NCI-H510A treated with DMSO at 0.1 percent for 48 hours (cell line): ENCODE results near the gene P2RY1.
"Not testable (repeated sequence)": the region's sequence is repeated elsewhere in the genome, so short reads cannot be mapped to it uniquely, and the experiment has no call there.

Source experiments
- DNase-seq: peaks from one replicate; lab custom pipeline; 2025; lab: John Stamatoyannopoulos, UW

The P2RY1 gene

GRCh38 chr3:152836269-152836668 is 1.3 kb downstream of the P2RY1 start:
- no peak for DNase-seq

DNA sequence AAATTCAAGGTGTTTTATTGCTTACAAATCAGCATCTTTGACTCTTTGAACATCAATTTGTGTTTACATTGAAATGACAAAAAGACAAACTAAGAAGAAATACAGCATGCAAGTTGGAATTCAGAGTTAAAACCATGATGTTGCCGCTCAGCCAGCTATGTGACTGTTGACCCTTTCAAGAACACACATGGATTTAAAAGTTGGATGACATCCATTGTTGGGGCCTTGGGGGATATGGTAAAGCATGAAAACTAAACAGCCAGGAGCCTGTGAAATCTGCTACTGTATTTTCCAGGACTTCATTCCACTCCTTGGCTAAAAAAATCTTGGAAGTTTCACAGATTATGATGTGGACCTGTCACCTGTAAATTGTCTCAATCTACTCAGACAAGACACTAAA is 4.6 kb downstream of the P2RY1 start:
- no peak for DNase-seq

- DNase-seq = no peak
Measured at GRCh38 chr3:152841131-152841530, 6.2 kb downstream of the P2RY1 start.

DNA sequence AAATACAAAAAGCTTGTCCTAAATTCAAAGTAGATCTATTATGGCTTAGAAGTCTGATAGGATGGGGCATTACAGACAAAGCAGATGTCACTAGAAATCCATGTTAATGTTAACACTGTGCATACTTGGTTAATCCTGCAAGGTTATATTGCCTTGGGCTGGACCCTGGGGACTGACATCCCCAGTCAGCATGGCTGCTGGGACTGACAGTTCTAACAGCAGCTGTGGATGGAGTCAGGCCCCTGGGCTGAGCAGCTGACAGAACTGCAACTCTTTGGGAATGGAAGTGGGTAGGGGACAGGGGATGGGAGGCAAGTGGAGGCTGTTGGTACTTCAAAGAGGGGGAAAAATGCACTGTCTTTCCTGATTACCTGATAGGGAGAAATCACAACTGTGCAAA is 7.5 kb downstream of the P2RY1 start:
- no peak for DNase-seq

DNA sequence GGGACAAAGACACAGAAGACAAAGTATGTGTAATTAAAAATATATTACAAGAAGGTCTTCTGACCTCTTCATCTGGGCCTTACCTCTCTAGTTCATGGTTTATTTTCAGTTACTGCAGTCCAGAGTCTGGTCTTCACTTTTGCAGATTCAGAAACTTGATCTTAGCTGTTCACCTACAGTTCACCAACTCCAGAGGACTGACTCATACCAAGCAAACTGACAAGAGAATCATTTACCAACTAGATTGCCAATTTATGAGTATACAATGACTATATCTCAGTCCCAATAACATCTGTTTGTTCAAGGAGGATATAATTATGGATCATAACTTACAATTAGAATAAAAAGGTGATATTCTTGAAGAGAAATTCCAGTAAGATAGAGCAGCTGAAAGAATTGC is 9.0 kb downstream of the P2RY1 start:
- no peak for DNase-seq

- not testable (repeated sequence) for DNase-seq
Measured at GRCh38 chr3:152846572-152847202, 11.8 kb downstream of the P2RY1 start.

- DNase-seq = not testable (repeated sequence)
Measured at GRCh38 chr3:152847599-152847998, 12.7 kb downstream of the P2RY1 start.

DNA sequence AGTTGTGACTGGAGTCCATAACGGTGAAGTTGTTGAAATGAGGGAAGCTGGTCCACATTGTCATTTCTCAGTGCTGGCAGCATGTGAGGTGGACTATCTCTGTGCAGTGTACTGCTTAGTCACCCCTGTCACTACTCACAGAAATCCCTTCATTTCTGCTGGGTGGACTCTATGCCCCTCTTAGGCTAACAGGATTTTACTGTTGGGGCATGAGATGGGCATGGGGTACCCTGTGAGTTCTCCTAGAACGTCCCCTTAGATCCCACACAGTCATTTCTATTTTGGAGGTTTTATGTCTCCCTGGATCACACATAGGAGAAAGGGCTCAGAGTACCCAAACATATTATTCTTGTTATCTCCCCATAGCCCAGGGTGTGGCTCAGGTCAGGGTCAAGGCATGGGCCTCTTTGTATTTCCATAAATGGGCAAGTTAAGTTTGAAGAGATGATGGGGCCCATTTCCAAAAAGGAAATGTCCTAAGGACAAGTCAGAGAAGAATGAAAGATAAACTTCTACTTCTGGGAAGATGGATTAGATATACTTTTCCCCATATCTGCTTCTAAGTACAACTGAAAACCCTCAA is 15.2 kb downstream of the P2RY1 start:
- DNase-seq = no peak

GRCh38 chr3:152853196-152853595 is 18.3 kb downstream of the P2RY1 start:
- no peak for DNase-seq

DNA sequence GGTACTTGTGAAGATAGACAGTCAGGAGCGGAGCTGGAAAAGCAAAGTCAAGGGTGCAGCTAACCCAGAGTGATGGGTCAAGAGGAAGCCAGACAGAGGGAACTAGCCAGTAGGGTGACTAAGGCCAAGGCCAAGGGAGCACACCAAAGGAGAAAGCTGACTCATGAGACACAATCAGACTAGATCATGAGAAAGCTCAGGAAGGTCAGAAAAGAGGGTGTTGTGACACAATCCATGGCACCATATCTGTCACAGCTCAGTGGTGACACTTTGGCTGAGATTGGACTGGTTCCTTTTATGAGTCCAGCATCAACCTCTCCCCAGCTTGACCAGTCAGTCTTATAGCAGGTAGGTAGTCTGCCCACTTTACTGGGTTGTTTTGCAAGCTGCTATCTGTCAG is 22.2 kb downstream of the P2RY1 start:
- DNase-seq = no peak

- no peak for DNase-seq
Measured at GRCh38 chr3:152858170-152858800, 23.4 kb downstream of the P2RY1 start.

DNA sequence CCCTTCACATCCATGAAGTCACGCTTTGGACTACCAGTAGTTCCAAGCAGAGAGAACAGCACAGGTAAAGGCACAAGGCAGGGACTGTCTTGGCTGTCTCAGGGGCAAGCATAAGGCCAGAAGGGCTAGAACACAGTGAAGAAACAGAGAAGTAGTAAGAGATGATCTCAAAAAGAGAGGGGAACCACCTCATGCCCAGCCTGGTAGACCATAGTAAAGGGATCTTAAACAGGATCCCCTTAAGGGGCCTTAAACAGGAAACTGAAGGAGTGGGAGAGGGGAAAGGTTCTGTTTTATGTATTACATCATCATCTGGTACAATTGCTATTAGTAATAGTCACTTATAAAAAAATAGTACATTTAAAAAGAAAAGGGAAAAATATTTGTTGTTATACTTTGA is 25.8 kb downstream of the P2RY1 start:
- no peak for DNase-seq

GRCh38 chr3:152865668-152866245 is 30.8 kb downstream of the P2RY1 start:
- no peak for DNase-seq

DNA sequence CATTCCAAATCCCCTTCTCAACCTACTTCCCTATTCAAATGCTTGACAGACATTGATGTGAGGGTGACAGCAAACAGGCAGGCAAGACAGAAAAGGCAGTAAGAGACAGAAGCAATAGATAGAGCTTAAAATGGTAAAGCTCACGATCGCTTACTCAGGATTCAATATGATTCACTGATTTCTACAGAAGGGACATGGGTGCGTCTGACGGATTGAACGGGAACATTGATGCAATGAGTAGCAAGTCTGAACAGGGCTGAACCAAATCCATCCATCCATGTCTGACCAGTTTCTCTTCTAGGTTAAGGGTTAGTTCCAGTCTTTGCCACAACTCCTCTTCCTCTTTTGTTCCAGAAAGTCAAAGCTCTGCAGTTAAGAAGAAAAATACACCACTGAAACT is 35.1 kb downstream of the P2RY1 start:
- no peak for DNase-seq

GRCh38 chr3:152873314-152873713 is 38.4 kb downstream of the P2RY1 start:
- DNase-seq = not testable (repeated sequence)

- DNase-seq = no peak
Measured at GRCh38 chr3:152874896-152875749, 40.2 kb downstream of the P2RY1 start.

- no peak for DNase-seq
Measured at GRCh38 chr3:152879130-152879789, 44.3 kb downstream of the P2RY1 start.

- no peak for DNase-seq
Measured at GRCh38 chr3:152879790-152880174, 44.9 kb downstream of the P2RY1 start.

GRCh38 chr3:152885076-152885475 is 50.1 kb downstream of the P2RY1 start:
- no peak for DNase-seq
